WTC11 (cell line): ENCODE results near the gene LRRN4. TPM values are rescaled to one million over a fixed set of nuclear protein-coding genes. Genes with fewer than 3 reads are reported as not detected.
"Not testable (repeated sequence)": the region's sequence is repeated elsewhere in the genome, so short reads cannot be mapped to it uniquely, and the experiment has no call there.

Experiments
- ATAC-seq: fragments of 200-7000 bp; cut with Tn5 transposase; 2 replicates; pipeline ENCODE4 v1.10.0; 2021; ENCODE audit warnings: mild to moderate bottlenecking, moderate library complexity
- CTCF ChIA-PET: fragments of 300-600 bp; sonication (Branson Sonifier 250); formaldehyde crosslinking; loops from one replicate; lab custom pipeline; 2021; ENCODE audit warnings: antibody characterized with exemption; lab: Charles Lee
- POLR2A ChIA-PET: fragments of 350-600 bp; sonication (Branson Sonifier 250); formaldehyde crosslinking; loops from one replicate; lab custom pipeline; 2021; ENCODE audit warnings: antibody characterized with exemption; lab: Charles Lee
- DNase-seq: peaks from one replicate; pipeline ENCODE4 v3.0.0; 2021; ENCODE audit warnings: low spot score
- H3K27ac Mint-ChIP-seq: 2 replicates; pipeline ENCODE4 v1.8.0; 2021; ENCODE audit warnings: mixed read lengths
- H3K27me3 Mint-ChIP-seq: 2 replicates; pipeline ENCODE4 v1.8.0; 2021; ENCODE audit warnings: low read depth, mild to moderate bottlenecking, moderate library complexity, mixed read lengths
- H3K36me3 Mint-ChIP-seq: 2 replicates; pipeline ENCODE4 v1.8.0; 2021; ENCODE audit warnings: mixed read lengths
- H3K4me1 Mint-ChIP-seq: 2 replicates; pipeline ENCODE4 v1.8.0; 2022; ENCODE audit warnings: mixed read lengths
- H3K4me3 Mint-ChIP-seq: 2 replicates; pipeline ENCODE4 v1.8.0; 2021; ENCODE audit warnings: mild to moderate bottlenecking, moderate library complexity, mixed read lengths
- H3K9me3 Mint-ChIP-seq: 2 replicates; pipeline ENCODE4 v1.8.0; 2021; ENCODE audit warnings: mixed read lengths
- ATF3 ChIP-seq: sonication (generic); formaldehyde crosslinking; conservative IDR thresholded peaks from 2 replicates; pipeline ENCODE4 v1.8.1; 2022; ENCODE audit warnings: mild to moderate bottlenecking, missing genetic modification reagents
- ATF6 ChIP-seq: sonication (generic); formaldehyde crosslinking; IDR thresholded peaks from 2 replicates; pipeline ENCODE4 v1.8.1; 2023; ENCODE audit warnings: mild to moderate bottlenecking, missing genetic modification reagents
- CBFB ChIP-seq: sonication (generic); formaldehyde crosslinking; IDR thresholded peaks from 2 replicates; pipeline ENCODE4 v1.8.1; 2022; ENCODE audit warnings: mild to moderate bottlenecking, low read depth, missing genetic modification reagents
- CREB1 ChIP-seq: sonication (generic); formaldehyde crosslinking; IDR thresholded peaks from 2 replicates; pipeline ENCODE4 v1.8.0; 2023; ENCODE audit warnings: mild to moderate bottlenecking, missing genetic modification reagents
- FOXK1 ChIP-seq: sonication (generic); formaldehyde crosslinking; IDR thresholded peaks from 2 replicates; pipeline ENCODE4 v1.8.0; 2022; ENCODE audit warnings: mild to moderate bottlenecking, moderate library complexity, missing genetic modification reagents
- GRHL2 ChIP-seq: fragments of 250-450 bp; sonication (Bioruptor Pico); IDR thresholded peaks from 2 replicates; pipeline ENCODE4 v1.8.0; 2022; ENCODE audit warnings: mild to moderate bottlenecking, moderate library complexity; ENCODE audit not compliant: insufficient replicate concordance, severe bottlenecking
- IRF1 ChIP-seq: sonication (generic); formaldehyde crosslinking; IDR thresholded peaks from 2 replicates; pipeline ENCODE4 v1.8.0; 2023; ENCODE audit warnings: missing genetic modification reagents
- IRF2 ChIP-seq: sonication (generic); formaldehyde crosslinking; IDR thresholded peaks from 2 replicates; pipeline ENCODE4 v1.8.0; 2022; ENCODE audit warnings: low read depth, missing genetic modification reagents, borderline replicate concordance
- JAZF1 ChIP-seq: fragments of 250-450 bp; sonication (Bioruptor Pico); IDR thresholded peaks from 2 replicates; pipeline ENCODE4 v1.9.0; 2021; ENCODE audit warnings: moderate library complexity, mild to moderate bottlenecking, inconsistent platforms
- JUN ChIP-seq: sonication (generic); formaldehyde crosslinking; IDR thresholded peaks from 2 replicates; pipeline ENCODE4 v1.8.0; 2023; ENCODE audit warnings: mild to moderate bottlenecking, missing genetic modification reagents
- NR1H2 ChIP-seq: sonication (generic); formaldehyde crosslinking; IDR thresholded peaks from 2 replicates; pipeline ENCODE4 v1.9.0; 2021; ENCODE audit warnings: mild to moderate bottlenecking, moderate library complexity, missing genetic modification reagents
- NR2C2 ChIP-seq: sonication (generic); formaldehyde crosslinking; IDR thresholded peaks from 2 replicates; pipeline ENCODE4 v1.8.0; 2022; ENCODE audit warnings: mild to moderate bottlenecking, missing genetic modification reagents
- SMAD3 ChIP-seq: sonication (generic); formaldehyde crosslinking; IDR thresholded peaks from 2 replicates; pipeline ENCODE4 v1.8.0; 2022; ENCODE audit warnings: missing genetic modification reagents, mild to moderate bottlenecking, borderline replicate concordance
- TP53 ChIP-seq: sonication (generic); formaldehyde crosslinking; IDR thresholded peaks from 2 replicates; pipeline ENCODE4 v1.8.1; 2023; ENCODE audit warnings: mild to moderate bottlenecking, missing genetic modification reagents
- ZBTB21 ChIP-seq: sonication (generic); formaldehyde crosslinking; IDR thresholded peaks from 2 replicates; pipeline ENCODE4 v1.8.1; 2023; ENCODE audit warnings: mild to moderate bottlenecking, missing genetic modification reagents, borderline replicate concordance
- ZNF138 ChIP-seq: sonication (generic); formaldehyde crosslinking; conservative IDR thresholded peaks from 2 replicates; pipeline ENCODE4 v1.8.1; 2022; ENCODE audit warnings: mild to moderate bottlenecking, moderate library complexity, missing genetic modification reagents
- ZNF263 ChIP-seq: sonication (generic); formaldehyde crosslinking; IDR thresholded peaks from 2 replicates; pipeline ENCODE4 v1.8.1; 2022; ENCODE audit warnings: low read depth, mild to moderate bottlenecking, moderate library complexity, missing genetic modification reagents
- ZNF317 ChIP-seq: sonication (generic); formaldehyde crosslinking; IDR thresholded peaks from 2 replicates; pipeline ENCODE4 v1.8.1; 2023; ENCODE audit warnings: low read depth, mild to moderate bottlenecking, moderate library complexity, missing genetic modification reagents, borderline replicate concordance
- ZNF423 ChIP-seq: fragments of 250-450 bp; sonication (Bioruptor Pico); IDR thresholded peaks from 2 replicates; pipeline ENCODE4 v2.1.2; 2022; ENCODE audit warnings: mild to moderate bottlenecking, moderate library complexity
- total RNA-seq: library from RNA; stranded (reverse); gene quantifications from 3 replicates; pipeline ENCODE4 v1.2.3, GENCODE V29; 2021
- TF ChIP-seq, protein P1 (sequence below): sonication (generic); formaldehyde crosslinking; IDR thresholded peaks from 2 replicates; pipeline ENCODE4 v1.8.1; 2023; ENCODE audit warnings: mild to moderate bottlenecking, missing genetic modification reagents, moderate library complexity
- TF ChIP-seq, protein P2 (sequence below): sonication (generic); formaldehyde crosslinking; IDR thresholded peaks from 2 replicates; pipeline ENCODE4 v1.8.1; 2023; ENCODE audit warnings: mild to moderate bottlenecking, missing genetic modification reagents, moderate library complexity
- TF ChIP-seq, protein P3 (sequence below): fragments of 250-450 bp; sonication (Bioruptor Pico); IDR thresholded peaks from 2 replicates; pipeline ENCODE4 v1.9.0; 2021; ENCODE audit warnings: mild to moderate bottlenecking

LRRN4 gene
- total RNA-seq, 1 experiment from 2014 or later: 0.48 TPM

- ATAC-seq (no peak), DNase-seq (no peak)
- POLR2A ChIA-PET: no interaction called here
- H3K27me3 Mint-ChIP-seq: peaks cover 53% of the 10 kb centered on the region
- no peak overlapping the region for H3K27ac Mint-ChIP-seq
- H3K36me3 Mint-ChIP-seq: no peaks in the 10 kb centered on the region
- peaks cover 25% of the 10 kb centered on the region for H3K4me1 Mint-ChIP-seq
- CTCF ChIA-PET: no interaction called here
- TF ChIP-seq TP53 (CRISPR knock-in tag) (no peak), NR2C2 (CRISPR knock-in tag) (no peak), ZNF423 (CRISPR knock-in tag) (no peak), GRHL2 (CRISPR knock-in tag) (no peak), JAZF1 (CRISPR knock-in tag) (no peak), ZNF317 (CRISPR knock-in tag) (no peak), ZBTB21 (CRISPR knock-in tag) (no peak), CBFB (CRISPR knock-in tag) (no peak), IRF2 (CRISPR knock-in tag) (no peak), JUN (CRISPR knock-in tag) (no peak), ATF3 (CRISPR knock-in tag) (no peak), SMAD3 (CRISPR knock-in tag) (no peak), ZNF138 (CRISPR knock-in tag) (no peak), CREB1 (CRISPR knock-in tag) (no peak), IRF1 (CRISPR knock-in tag) (no peak), NR1H2 (no peak)
- TF ChIP-seq, protein P1, sequence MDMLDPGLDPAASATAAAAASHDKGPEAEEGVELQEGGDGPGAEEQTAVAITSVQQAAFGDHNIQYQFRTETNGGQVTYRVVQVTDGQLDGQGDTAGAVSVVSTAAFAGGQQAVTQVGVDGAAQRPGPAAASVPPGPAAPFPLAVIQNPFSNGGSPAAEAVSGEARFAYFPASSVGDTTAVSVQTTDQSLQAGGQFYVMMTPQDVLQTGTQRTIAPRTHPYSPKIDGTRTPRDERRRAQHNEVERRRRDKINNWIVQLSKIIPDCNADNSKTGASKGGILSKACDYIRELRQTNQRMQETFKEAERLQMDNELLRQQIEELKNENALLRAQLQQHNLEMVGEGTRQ (CRISPR knock-in tag): no peak
- no peaks in the 10 kb centered on the region for H3K9me3 Mint-ChIP-seq
- H3K4me3 Mint-ChIP-seq: no peak overlapping the region
Observed at GRCh38 chr20:6055161-6055783, 1.4 kb upstream of the LRRN4 start.

GRCh38 chr20:6054689-6055051, 810 bp upstream of the LRRN4 start:
- ChIA-PET CTCF (interaction anchor here (0.6 to 1.5 kb wide), 2 partner anchors 54 to 526 kb away, joined by 3 to 8 read pairs; no protein-coding TSS in a partner anchor), POLR2A (interaction anchor here (0.6 kb wide), 1 partner anchor 301 kb away, joined by 3 read pairs; no protein-coding TSS in a partner anchor)
- not testable (repeated sequence) for H3K27ac Mint-ChIP-seq, H3K9me3 Mint-ChIP-seq, DNase-seq, H3K4me3 Mint-ChIP-seq, H3K36me3 Mint-ChIP-seq, ATAC-seq
- H3K4me1 Mint-ChIP-seq: peaks cover 25% of the 10 kb centered on the region
- peaks cover 57% of the 10 kb centered on the region for H3K27me3 Mint-ChIP-seq

GRCh38 chr20:6053064-6053775, 640 bp downstream of the LRRN4 start:
- POLR2A ChIA-PET: interaction anchor here (0.9 kb wide), 1 partner anchor 12 kb away, joined by 3 read pairs; no protein-coding TSS in a partner anchor
- TF ChIP-seq ZNF263 (no peak), NR2C2 (CRISPR knock-in tag) (no peak), GRHL2 (CRISPR knock-in tag) (no peak), FOXK1 (CRISPR knock-in tag) (no peak), SMAD3 (CRISPR knock-in tag) (no peak), ATF6 (CRISPR knock-in tag) (no peak)
- TF ChIP-seq, protein P1 (CRISPR knock-in tag): no peak
- TF ChIP-seq, protein P2, sequence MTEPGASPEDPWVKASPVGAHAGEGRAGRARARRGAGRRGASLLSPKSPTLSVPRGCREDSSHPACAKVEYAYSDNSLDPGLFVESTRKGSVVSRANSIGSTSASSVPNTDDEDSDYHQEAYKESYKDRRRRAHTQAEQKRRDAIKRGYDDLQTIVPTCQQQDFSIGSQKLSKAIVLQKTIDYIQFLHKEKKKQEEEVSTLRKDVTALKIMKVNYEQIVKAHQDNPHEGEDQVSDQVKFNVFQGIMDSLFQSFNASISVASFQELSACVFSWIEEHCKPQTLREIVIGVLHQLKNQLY (CRISPR knock-in tag): no peak
- TF ChIP-seq, protein P3, sequence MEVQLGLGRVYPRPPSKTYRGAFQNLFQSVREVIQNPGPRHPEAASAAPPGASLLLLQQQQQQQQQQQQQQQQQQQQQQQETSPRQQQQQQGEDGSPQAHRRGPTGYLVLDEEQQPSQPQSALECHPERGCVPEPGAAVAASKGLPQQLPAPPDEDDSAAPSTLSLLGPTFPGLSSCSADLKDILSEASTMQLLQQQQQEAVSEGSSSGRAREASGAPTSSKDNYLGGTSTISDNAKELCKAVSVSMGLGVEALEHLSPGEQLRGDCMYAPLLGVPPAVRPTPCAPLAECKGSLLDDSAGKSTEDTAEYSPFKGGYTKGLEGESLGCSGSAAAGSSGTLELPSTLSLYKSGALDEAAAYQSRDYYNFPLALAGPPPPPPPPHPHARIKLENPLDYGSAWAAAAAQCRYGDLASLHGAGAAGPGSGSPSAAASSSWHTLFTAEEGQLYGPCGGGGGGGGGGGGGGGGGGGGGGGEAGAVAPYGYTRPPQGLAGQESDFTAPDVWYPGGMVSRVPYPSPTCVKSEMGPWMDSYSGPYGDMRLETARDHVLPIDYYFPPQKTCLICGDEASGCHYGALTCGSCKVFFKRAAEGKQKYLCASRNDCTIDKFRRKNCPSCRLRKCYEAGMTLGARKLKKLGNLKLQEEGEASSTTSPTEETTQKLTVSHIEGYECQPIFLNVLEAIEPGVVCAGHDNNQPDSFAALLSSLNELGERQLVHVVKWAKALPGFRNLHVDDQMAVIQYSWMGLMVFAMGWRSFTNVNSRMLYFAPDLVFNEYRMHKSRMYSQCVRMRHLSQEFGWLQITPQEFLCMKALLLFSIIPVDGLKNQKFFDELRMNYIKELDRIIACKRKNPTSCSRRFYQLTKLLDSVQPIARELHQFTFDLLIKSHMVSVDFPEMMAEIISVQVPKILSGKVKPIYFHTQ: no peak

More at GRCh38 chr20:6053064-6053775, 640 bp downstream of the LRRN4 start:
- H3K36me3 Mint-ChIP-seq: no peaks in the 10 kb centered on the region
- H3K9me3 Mint-ChIP-seq: no peaks in the 10 kb centered on the region
- no peak overlapping the region for H3K27ac Mint-ChIP-seq
- peaks cover 23% of the 10 kb centered on the region for H3K4me1 Mint-ChIP-seq
- ATAC-seq: no peak
- CTCF ChIA-PET: interaction anchor here (0.9 to 1.5 kb wide), 3 partner anchors 9 to 525 kb away, joined by 3 to 8 read pairs (median 6); no protein-coding TSS in a partner anchor
- H3K27me3 Mint-ChIP-seq: peaks cover 65% of the 10 kb centered on the region
- H3K4me3 Mint-ChIP-seq: peak overlapping the region; percentile 57
- no peak for DNase-seq
